ENCODE measurements around the gene GLP2R.

Gene GLP2R

DNA sequence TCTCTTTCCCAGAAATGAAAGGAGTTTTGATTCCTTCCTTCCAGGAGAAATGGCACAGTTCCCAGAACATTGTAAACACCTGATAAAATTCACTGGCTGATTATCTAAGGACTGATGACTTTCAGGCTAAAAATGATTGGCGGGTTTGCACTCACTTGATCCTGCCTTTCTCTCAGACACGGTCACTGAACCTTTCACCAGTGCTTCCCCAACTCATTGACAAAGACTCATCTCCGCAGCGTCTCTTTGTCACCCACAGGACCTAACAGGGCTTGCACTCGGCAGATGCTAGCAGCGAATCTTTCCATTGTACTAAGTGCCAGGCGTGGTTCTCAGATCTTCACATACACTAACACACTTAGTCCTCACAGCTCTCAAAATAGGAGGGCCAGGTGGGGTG, 27.0 kb upstream of the GLP2R start:
- H3K27ac ChIP-seq = no peak overlapping the region

DNA sequence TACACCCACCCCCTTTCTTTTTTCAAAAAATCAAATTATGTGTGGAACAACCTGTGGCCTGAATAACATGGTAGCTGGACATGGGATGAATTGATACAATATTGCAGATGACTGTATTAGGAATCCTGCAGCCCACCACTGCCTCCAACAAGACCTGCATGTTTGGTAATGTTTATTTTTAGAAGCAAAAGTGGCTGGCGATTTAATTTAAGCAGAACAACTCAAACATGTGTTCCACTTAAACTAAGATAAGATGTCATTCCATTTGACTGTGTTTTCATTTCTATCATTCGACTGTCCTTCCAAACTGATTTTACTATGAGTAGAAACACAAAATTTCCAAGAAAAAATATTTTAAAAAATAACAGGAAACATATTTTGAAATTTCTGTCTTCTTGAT, 24.2 kb upstream of the GLP2R start:
- Histone ChIP-seq H3K27ac (no peak overlapping the region), H3K4me1 (ENCODE audit: control insufficient read depth in 1 of 2, insufficient read depth in 1 of 2, low read depth in 1 of 2, low read length in 1 of 2) (no peaks in the 10 kb centered on the region), H3K9me3 (no peaks in the 10 kb centered on the region), H3K27me3 (peaks cover 52% of the 10 kb centered on the region), H3K4me3 (ENCODE audit: low read depth in 1 of 2, low read length in 1 of 2) (no peak overlapping the region), H3K36me3 (no peaks in the 10 kb centered on the region)
- TF ChIP-seq, protein P1, sequence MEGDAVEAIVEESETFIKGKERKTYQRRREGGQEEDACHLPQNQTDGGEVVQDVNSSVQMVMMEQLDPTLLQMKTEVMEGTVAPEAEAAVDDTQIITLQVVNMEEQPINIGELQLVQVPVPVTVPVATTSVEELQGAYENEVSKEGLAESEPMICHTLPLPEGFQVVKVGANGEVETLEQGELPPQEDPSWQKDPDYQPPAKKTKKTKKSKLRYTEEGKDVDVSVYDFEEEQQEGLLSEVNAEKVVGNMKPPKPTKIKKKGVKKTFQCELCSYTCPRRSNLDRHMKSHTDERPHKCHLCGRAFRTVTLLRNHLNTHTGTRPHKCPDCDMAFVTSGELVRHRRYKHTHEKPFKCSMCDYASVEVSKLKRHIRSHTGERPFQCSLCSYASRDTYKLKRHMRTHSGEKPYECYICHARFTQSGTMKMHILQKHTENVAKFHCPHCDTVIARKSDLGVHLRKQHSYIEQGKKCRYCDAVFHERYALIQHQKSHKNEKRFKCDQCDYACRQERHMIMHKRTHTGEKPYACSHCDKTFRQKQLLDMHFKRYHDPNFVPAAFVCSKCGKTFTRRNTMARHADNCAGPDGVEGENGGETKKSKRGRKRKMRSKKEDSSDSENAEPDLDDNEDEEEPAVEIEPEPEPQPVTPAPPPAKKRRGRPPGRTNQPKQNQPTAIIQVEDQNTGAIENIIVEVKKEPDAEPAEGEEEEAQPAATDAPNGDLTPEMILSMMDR (IDR thresholded peaks at IDR 0.05) = no peak

More for the DNA sequence above, 27.0 kb upstream of the GLP2R start:
- Histone ChIP-seq H3K9me3 (no peaks in the 10 kb centered on the region), H3K4me1 (ENCODE audit: control insufficient read depth in 1 of 2, insufficient read depth in 1 of 2, low read depth in 1 of 2, low read length in 1 of 2) (no peaks in the 10 kb centered on the region), H3K36me3 (no peaks in the 10 kb centered on the region), H3K27me3 (peaks cover 42% of the 10 kb centered on the region), H3K4me3 (ENCODE audit: low read depth in 1 of 2, low read length in 1 of 2) (no peak overlapping the region)
- TF ChIP-seq, protein P1 (IDR thresholded peaks at IDR 0.05) = no peak

DNA sequence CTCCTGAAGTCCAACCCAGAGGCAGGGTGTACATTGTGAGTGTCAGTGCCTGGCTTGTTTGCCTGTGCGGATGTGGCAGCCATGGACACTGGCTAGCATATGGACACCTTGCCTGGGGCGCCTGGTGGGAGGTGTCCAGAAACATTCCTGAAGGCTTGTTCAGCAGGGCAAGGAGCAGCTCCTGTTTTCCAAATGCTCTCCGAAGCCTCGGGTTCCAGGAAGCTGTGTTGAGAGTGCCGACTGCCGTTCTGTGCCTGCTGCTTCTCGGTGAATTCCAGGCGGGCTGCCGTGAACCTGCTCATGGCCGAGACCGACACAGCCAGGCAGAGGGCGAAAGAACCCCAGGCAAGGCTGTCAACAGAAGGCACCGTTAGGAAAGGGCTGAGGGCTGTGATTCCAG, 23.4 kb upstream of the GLP2R start:
- no peak overlapping the region for H3K4me3 ChIP-seq (ENCODE audit: low read depth in 1 of 2, low read length in 1 of 2)
- H3K36me3 ChIP-seq = no peaks in the 10 kb centered on the region
- no peak overlapping the region for H3K27ac ChIP-seq
- TF ChIP-seq, protein P1 (IDR thresholded peaks at IDR 0.05) = no peak
- no peaks in the 10 kb centered on the region for H3K9me3 ChIP-seq
- no peaks in the 10 kb centered on the region for H3K4me1 ChIP-seq (ENCODE audit: control insufficient read depth in 1 of 2, insufficient read depth in 1 of 2, low read depth in 1 of 2, low read length in 1 of 2)
- peaks cover 54% of the 10 kb centered on the region for H3K27me3 ChIP-seq

DNA sequence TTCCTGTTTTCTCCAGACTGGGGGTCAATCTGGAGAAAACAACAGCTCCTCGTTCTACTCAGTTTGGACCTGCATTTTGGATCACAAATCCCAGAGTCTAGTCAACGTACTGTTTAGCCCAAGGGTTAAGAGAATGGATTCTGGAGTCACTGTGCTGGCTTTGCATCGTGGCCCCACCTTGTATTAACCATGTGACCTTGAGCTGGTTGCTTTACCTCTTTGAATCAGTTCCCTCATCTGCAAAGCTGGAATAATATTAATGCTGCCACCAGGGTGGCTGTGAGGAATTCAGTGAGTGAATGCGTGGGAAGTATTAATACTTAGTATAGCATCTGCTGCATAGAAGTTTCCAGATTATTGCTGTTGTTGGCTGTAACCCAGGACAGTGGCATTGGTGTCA, 23.0 kb upstream of the GLP2R start:
- Histone ChIP-seq H3K27me3 (peaks cover 52% of the 10 kb centered on the region), H3K4me3 (ENCODE audit: low read depth in 1 of 2, low read length in 1 of 2) (no peak overlapping the region), H3K4me1 (ENCODE audit: control insufficient read depth in 1 of 2, insufficient read depth in 1 of 2, low read depth in 1 of 2, low read length in 1 of 2) (no peaks in the 10 kb centered on the region), H3K36me3 (no peaks in the 10 kb centered on the region), H3K27ac (no peak overlapping the region), H3K9me3 (no peaks in the 10 kb centered on the region)
- TF ChIP-seq, protein P1 (IDR thresholded peaks at IDR 0.05) = no peak

DNA sequence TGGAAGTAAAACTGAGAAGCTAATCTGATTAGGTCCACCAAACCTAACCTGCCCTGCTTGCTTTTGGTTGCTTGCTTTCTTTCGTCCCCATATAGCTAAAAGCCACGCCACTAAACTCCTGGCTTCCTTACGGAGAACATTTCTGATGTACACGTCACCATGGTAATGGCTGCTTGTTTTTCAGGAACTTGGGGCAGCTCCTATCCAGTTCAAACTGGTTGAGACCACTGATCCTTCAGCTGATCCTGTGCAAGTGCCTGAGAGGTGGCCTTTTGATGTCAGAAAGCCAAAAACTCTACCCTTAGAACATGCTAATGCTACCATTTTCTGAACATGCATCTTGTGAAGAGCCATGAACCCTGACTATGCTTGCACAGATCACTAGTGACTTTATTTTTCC, 20.0 kb upstream of the GLP2R start:
- Histone ChIP-seq H3K27me3 (peaks cover 40% of the 10 kb centered on the region), H3K36me3 (no peaks in the 10 kb centered on the region), H3K4me3 (ENCODE audit: low read depth in 1 of 2, low read length in 1 of 2) (no peak overlapping the region), H3K9me3 (no peaks in the 10 kb centered on the region), H3K27ac (no peak overlapping the region), H3K4me1 (ENCODE audit: control insufficient read depth in 1 of 2, insufficient read depth in 1 of 2, low read depth in 1 of 2, low read length in 1 of 2) (no peaks in the 10 kb centered on the region)
- TF ChIP-seq, protein P1 (IDR thresholded peaks at IDR 0.05) = no peak

DNA sequence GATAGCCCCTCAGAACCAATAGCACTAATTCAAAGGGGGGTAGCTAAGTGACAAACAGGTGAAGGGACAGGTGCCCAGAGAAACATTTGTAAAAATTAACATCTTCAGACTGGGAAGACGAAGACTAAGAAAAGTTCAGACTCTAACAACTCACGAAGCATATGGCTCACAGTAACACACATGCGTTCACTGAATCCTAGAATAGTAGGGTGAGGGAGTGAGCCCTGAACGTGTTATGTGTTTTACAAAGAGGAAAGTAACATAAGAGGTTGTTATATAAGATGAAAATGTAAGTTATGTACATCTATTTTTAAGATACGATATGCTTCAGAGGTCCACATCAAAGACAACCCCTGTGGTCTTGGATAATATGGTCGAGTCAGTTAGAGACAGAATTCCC, 19.0 kb upstream of the GLP2R start:
- TF ChIP-seq, protein P1 (IDR thresholded peaks at IDR 0.05) = no peak
- Histone ChIP-seq H3K9me3 (no peaks in the 10 kb centered on the region), H3K27me3 (peaks cover 41% of the 10 kb centered on the region), H3K4me1 (ENCODE audit: control insufficient read depth in 1 of 2, insufficient read depth in 1 of 2, low read depth in 1 of 2, low read length in 1 of 2) (no peaks in the 10 kb centered on the region), H3K36me3 (no peaks in the 10 kb centered on the region), H3K4me3 (ENCODE audit: low read depth in 1 of 2, low read length in 1 of 2) (no peak overlapping the region), H3K27ac (no peak overlapping the region)
